ENCODE measurements around the gene LINC00305.

The LINC00305 gene

DNA sequence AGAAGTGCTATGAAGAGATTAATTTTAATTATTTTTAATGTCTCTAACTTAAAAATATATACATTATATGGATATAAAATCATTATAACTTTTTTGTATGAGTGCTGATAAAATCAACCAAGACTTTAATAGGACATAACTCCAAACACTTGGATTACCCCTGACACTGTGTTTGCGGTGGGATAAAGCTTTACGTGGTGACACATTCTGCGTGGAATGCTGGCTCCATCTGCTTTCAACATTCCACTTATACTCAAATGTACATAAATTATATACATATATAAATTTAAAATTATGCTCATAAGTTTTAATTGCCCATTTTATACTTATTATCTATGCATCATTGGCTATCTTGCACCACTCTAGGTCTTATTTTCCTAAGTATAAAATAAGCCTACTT, 30.5 kb downstream of the LINC00305 start:
- TF ChIP-seq, protein P1, sequence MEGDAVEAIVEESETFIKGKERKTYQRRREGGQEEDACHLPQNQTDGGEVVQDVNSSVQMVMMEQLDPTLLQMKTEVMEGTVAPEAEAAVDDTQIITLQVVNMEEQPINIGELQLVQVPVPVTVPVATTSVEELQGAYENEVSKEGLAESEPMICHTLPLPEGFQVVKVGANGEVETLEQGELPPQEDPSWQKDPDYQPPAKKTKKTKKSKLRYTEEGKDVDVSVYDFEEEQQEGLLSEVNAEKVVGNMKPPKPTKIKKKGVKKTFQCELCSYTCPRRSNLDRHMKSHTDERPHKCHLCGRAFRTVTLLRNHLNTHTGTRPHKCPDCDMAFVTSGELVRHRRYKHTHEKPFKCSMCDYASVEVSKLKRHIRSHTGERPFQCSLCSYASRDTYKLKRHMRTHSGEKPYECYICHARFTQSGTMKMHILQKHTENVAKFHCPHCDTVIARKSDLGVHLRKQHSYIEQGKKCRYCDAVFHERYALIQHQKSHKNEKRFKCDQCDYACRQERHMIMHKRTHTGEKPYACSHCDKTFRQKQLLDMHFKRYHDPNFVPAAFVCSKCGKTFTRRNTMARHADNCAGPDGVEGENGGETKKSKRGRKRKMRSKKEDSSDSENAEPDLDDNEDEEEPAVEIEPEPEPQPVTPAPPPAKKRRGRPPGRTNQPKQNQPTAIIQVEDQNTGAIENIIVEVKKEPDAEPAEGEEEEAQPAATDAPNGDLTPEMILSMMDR (IDR thresholded peaks at IDR 0.05; ENCODE audit: low read depth, low read length, missing control alignments), result no peak
- H3K4me3 ChIP-seq (replicated peaks; ENCODE audit: low read depth, low read length), result no peak overlapping the region
- DNase-seq (ENCODE audit: extremely low read depth, low read depth), result no peak

DNA sequence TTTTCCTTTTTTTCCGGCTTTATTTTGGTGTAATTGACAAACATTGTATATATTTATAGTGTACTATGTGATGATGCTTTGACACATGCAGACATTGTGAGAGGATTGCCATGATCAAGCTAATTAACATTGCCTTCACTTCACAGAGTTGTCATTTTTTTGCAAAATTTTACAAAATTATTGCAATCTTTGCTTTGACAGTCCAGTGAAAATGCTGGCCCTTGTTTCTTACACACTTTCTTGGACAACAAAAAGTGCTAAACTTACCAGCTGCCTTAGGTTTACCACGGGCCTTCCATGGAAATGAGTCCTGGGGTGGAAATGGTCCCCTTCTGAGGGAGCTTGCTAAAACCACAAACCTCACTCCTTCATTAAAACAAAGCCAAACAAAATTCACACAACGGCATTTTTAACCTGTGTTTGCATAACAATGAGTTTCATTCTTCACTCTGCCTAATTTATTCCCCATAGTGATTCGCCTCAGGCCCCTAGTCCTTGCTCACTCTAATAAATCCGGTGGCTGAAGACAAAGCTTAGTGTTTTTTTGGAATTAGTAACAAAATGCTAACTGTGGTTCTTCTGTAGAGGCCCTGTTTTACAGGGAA, 32.2 kb downstream of the LINC00305 start:
- TF ChIP-seq, protein P1 (IDR thresholded peaks at IDR 0.05; ENCODE audit: low read depth, low read length, missing control alignments), result no peak
- H3K4me3 ChIP-seq (replicated peaks; ENCODE audit: low read depth, low read length), result no peak overlapping the region
- DNase-seq (ENCODE audit: extremely low read depth, low read depth), result no peak

DNA sequence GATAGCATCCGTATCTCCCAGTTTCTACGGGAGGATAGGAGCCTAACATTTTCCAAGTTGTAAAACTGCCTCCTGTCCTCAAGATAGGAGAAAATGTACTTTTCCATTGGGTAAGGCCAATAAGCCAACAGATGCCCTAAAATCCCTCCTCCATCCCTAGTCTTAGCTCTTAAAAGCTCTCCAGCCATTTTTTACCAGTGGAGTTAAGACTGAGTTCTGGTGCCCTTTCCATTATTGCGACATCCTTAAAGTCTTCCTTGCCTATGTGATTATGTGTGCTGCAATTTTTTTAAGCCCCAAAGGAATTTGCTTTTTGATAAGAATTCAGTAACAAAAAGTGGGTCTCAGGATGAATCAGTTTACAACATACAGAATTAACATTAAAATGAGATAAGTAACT, 33.0 kb downstream of the LINC00305 start:
- no peak for DNase-seq (ENCODE audit: extremely low read depth, low read depth)
- TF ChIP-seq, protein P1 (IDR thresholded peaks at IDR 0.05; ENCODE audit: low read depth, low read length, missing control alignments), result no peak
- H3K4me3 ChIP-seq (replicated peaks; ENCODE audit: low read depth, low read length), result no peak overlapping the region

DNA sequence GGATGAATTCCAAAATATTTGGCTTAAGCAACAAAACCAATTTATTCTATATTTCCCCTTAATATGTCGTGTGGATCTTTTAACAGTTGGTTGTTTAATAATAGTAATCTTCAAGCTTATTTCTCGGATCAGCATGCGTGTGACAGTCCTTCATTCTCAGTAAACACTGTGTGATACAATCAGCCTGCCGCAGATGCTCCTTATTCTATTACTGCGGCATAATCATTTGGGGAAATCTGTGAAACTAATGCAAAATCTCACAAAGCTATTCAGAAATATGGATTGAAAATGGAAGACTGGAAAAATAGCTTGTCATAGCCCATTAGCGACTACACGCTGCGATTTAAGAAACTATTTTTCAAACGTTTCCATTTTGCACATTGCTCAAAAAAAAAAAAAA, 36.9 kb downstream of the LINC00305 start:
- TF ChIP-seq, protein P1 (IDR thresholded peaks at IDR 0.05; ENCODE audit: low read depth, low read length, missing control alignments), result no peak
- H3K4me3 ChIP-seq (replicated peaks; ENCODE audit: low read depth, low read length), result no peak overlapping the region
- no peak for DNase-seq (ENCODE audit: extremely low read depth, low read depth)

DNA sequence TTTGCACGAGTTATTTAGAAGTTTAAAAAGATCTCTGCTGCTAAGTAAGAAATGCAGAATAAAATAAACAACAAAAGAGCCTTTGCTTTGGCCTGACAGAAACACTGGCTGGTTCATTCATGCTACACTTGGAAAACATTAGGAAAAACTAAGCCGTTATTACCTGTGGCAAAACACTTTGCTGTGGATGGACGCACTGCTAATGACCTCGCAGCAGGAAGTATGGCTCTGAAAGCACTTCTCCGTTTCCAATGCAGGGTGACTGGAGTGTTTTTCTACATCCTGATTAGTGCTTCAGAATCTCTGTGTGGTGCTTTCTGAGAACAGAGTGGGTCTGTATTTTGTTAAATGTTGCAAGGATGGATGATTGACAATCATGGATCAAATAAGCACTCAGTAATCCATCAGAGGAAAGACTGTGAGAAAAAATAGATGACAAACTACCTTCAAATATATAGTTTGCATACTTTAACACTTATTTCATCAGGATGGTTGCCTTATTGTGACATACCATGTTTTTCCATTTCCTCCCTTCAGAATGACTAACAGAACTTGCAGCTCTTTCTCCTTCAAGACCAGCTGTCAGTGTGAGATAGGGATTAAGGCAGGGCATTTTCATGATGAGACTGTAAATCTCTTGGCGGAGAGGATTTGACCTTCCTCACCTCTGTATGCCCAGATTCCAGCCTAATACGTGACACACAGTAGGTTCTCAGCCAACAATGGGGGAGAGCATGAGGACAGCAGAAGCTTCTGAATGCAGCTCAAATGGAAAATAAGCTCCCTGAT, 38.0 kb downstream of the LINC00305 start:
- TF ChIP-seq, protein P1 (IDR thresholded peaks at IDR 0.05; ENCODE audit: low read depth, low read length, missing control alignments), result no peak
- DNase-seq (ENCODE audit: extremely low read depth, low read depth), result no peak
- H3K4me3 ChIP-seq (replicated peaks; ENCODE audit: low read depth, low read length), result no peak overlapping the region

DNA sequence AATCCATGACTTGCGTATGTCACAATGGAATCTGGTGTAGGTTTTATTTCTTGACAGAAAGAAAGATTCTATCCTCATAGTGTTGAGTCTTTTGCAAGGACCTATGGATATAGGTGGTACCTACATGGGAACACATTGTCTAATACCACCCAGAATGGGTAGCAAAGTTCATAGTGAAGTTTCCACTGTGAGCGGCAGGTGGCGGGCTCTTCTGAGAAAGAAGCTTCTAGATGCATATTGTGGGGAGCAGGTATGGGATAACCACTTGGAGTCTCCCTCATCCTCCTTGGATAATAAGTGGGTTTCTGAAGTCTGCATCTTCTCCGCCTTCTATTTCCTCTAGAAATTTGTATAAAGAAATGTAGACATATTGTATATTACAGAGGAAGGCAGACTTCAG, 44.9 kb downstream of the LINC00305 start:
- DNase-seq (ENCODE audit: extremely low read depth, low read depth), result no peak
- H3K4me3 ChIP-seq (replicated peaks; ENCODE audit: low read depth, low read length), result no peak overlapping the region

More for the DNA sequence above, 44.9 kb downstream of the LINC00305 start:
- TF ChIP-seq, protein P1 (IDR thresholded peaks at IDR 0.05; ENCODE audit: low read depth, low read length, missing control alignments), result peak; percentile 7

Measured in HFF-Myc (cell line).